HG03439 (cell line): ENCODE data around the gene DAD1.
"Not testable (repeated sequence)": the region's sequence is repeated elsewhere in the genome, so short reads cannot be mapped to it uniquely, and the experiment has no call there.

Source experiments
- ATAC-seq: cut with Tn5 transposase; IDR thresholded peaks from one replicate; pipeline ENCODE4 v1.9.1; 2021; ENCODE audit warnings: mild to moderate bottlenecking, moderate library complexity; ENCODE audit not compliant: unreplicated experiment

Gene DAD1

DNA sequence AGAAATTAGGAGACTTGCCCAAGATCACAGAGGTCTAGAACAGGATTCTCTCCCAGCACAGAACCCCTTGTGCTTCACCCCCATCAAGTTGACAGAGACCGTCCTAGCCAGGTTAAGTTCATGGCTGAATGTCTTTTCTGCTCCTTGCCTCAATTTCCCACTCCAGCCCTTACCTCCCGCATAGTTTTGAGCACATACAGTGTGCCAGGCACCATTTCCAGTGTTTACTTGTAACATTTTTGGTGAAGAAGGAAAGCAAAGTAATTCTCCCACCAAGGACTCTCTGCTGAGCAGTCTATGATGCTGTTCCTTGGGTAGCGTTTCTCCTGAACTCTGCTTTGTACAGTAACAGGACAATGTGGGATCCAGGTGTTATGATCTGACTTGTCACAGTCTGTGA lies 10.3 kb upstream of the DAD1 start:
- no peak for ATAC-seq

DNA sequence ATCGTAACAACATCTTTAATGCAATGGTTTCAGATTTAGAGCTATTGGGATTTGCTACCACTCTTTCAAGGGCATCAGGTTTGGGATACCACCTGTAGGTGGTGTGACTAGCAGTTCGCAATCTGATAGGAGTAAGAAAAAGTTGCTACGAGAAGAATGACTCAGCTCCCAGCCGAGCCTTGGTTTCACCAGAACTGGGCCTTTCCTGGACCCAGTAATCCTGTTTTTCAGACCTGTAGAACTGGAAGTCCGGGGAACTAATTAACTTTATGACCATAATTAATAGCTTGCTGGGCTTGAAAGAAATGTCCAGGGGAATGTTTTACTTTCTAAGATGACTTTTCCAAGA lies 9.8 kb upstream of the DAD1 start:
- peak; percentile 55 for ATAC-seq

- ATAC-seq = peak; percentile 87
Measured at GRCh38 chr14:22598099-22598895, 9.3 kb upstream of the DAD1 start, which contains the start of gene ABHD4. Gene ABHD4, plus strand, starts transcription at chr14:22598300. Its CDS starts 7 bp downstream, at chr14:22598307.

GRCh38 chr14:22597771-22598098 lies 8.7 kb upstream of the DAD1 start:
- no peak for ATAC-seq

DNA sequence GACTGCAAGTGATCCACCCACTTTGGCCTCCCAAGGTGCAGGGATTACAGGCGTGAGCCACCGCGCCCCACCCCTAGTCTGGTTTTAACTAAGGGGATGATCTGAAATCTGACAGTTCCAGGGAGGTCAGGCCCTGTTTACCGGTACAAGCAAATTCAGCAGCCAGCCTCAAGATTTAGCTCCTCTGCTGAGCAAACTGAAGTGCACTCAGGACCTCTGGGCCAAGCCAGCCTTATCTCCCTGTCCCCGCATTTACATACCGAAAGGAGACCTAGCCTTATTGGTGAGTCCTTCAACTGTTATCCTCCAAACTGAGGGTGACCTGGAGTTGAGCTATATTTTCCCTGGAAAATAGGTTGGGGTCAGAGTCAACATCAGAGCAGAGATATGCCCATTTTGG lies 8.2 kb upstream of the DAD1 start:
- ATAC-seq = no peak

DNA sequence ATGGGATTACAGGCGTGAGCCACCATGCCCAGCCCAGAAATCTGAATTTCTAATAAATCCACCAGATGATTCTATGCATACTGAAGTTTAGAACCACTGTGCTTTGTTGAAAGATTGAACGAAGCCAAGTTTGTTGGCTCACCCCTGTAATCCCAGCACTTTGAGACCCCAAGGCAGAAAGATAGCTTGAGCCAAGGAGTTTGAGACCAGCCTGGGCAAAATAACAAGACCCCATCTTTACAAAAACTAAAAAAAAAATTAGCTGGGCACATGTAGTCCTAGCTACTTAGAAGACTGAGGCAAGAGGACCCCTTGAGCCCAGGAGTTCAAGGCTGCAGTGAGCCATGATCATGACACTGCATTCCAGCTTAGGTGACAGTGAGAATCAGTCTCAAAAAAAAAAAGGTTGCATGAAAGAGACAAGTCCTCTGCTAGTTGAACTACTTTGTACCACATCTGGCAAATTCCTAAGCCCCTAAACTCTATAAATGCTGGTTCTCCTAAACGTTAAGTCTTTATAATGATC lies 7.4 kb upstream of the DAD1 start:
- ATAC-seq = no peak

DNA sequence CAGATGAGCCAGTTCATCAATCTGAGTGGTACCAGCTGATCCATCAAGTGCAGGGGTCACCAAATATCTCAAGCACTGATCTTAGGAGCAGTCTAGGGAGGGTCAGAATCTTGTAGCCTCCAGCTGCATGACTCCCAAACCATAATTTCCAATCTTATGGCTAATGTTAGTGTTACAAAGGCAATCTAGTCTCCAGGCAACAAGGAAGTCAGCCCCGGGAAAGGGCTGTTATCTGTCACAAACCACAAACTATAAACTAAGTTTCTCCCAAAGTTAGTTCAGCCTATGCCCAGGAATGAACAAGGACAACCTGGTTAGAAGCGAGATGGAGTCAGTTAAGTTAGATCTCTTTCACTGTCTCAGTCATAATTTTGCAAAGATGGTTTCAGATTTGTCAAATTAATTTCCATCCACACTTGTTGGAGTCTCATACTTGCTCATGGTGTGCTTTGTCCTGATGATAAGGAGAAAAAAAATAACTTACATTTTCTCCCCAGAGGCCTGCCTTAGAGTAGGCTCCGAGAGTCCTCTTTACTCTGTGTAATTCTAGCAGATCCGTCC lies 5.2 kb upstream of the DAD1 start:
- no peak for ATAC-seq

GRCh38 chr14:22593601-22594000 lies 4.6 kb upstream of the DAD1 start:
- no peak for ATAC-seq

DNA sequence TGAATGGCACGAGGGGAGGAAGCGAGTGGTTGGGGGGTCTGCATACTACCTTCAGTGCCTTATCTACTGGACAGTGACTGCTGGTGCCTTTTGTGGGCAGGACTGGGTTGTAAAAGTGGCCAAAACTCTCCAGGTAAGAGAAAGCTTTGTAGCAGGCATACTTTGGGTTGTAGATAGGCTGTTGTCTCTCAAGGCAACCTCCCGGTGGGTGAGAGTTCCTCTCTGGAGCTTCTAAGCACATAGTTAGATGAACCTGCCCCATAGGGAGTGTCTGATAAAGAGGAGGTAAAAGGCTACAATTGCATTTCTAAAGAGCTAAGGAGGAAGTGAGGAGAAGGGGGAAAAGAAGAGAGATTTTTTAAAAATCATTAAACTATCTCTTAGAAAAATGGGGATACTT lies 4.2 kb upstream of the DAD1 start:
- no peak for ATAC-seq

- ATAC-seq = no peak
Measured at GRCh38 chr14:22588526-22589095, 413 bp downstream of the DAD1 start.

DNA sequence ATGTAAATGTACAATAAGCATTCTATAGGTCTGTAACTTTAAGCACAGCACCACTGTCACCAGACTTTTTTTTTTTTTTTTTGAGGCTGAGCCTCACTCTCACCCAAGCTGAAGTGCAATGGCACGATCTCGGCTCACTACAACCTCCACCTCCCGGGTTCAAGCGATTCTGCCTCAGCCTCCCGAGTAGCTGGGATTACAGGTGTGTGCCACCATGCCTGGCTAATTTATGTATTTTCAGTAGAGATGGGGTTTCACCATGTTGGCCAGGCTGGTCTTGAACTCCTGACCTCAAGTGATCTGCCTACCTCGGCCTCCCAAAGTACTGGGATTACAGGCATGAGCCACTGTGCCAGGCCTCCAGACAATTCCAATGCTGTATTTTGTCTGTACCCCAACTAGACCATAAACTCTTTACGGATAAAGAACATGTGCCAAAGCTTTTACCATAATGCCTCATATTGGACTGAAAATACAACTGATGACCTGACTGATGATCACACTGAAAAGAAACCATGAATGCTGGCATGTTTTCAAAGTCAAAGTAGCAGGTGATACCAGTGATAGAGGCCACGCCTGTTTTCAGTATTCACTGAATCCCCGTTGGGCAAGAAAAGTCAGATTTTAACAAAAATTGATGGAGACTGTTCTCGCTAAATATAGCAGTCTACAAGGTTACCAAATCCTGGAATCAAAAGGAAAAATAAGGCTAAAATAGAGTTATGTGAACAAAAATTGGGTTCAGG lies 1.2 kb downstream of the DAD1 start:
- not testable (repeated sequence) for ATAC-seq

DNA sequence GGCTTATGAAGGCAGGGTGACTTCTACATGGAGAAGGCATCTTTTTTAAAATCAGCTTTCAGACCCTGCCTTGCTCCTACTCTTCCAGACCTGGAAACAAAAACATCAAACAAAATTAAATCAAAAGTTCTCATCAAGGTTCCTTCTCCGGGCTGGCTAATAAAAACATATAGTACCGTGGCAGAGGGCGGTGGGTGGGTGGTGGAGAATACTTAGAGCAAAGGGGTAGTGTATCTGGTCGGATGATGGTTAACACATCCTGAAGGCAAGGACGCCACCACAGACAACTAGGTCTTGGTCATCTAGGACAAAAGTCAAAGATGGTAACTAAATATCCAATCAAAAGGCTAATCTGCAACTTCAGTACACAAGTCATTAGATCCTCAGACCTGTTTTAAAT lies 1.8 kb downstream of the DAD1 start:
- no peak for ATAC-seq

GRCh38 chr14:22583994-22584393 lies 5.0 kb downstream of the DAD1 start:
- no peak for ATAC-seq

DNA sequence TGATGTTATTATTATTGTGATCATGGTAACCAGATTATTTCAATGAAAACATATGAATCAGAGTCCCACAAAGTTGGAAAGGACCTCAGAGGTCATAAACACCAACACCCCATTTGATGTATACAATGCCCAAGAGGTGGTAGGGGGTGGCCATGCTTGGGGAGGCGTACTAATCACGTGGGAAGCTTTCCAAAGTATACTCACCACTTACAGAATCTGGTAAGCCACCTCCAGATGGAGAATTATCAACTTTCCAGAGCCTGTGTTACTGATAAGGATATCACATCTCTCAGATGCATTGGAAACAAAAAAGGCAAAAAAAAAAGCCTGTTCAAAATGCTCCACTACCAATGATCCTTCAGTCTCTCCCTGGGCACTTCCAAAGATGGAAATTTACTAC lies 8.4 kb downstream of the DAD1 start:
- no peak for ATAC-seq

GRCh38 chr14:22579881-22580280 lies 9.1 kb downstream of the DAD1 start:
- no peak for ATAC-seq

DNA sequence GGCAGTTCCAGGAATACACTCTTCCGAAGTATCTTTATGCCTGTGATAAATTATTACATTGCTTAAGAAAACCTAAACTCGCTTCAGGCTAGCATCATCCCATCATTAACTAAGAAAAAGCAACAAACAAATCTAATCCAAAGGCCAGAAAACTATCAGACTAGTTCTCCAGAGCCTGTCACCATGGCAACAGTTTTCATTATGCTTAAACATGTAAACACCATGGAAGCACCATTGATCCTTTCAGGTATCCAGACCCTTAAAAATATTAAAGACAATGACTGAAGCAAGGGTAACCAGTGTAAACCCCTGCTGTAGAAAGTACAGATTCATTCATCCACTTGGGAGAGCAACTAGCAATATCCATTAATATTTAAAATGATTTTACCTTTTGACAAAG lies 9.8 kb downstream of the DAD1 start:
- ATAC-seq = no peak

- no peak for ATAC-seq
Measured at GRCh38 chr14:22577334-22577908, 11.6 kb downstream of the DAD1 start.

GRCh38 chr14:22573804-22574203 lies 15.2 kb downstream of the DAD1 start:
- no peak for ATAC-seq

- no peak for ATAC-seq
Measured at GRCh38 chr14:22572562-22573058, 16.4 kb downstream of the DAD1 start.

- peak; percentile 72 for ATAC-seq
Measured at GRCh38 chr14:22570132-22570949, 18.7 kb downstream of the DAD1 start.
